ENCODE results near the gene PRKG1.

DNA sequence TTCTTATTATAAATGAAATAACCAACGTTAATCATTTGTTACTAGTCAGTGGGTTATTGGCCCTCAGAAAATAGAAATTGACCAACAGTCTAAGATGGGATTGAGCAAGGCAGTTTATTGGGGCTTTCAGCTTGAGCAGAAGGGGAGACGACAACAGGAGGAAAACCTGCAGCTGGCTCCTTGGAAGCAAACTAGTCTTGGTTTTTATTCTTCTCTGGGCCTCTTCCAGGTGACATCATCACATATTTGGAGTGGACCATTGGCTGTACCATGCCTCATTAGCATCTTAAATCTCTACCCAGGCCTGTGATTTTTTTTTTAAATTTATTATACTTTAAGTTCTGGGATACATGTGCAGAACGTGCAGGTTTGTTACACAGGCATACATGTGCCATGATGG lies 684.1 kb downstream of the PRKG1 start:
- TF ChIP-seq, protein P1, sequence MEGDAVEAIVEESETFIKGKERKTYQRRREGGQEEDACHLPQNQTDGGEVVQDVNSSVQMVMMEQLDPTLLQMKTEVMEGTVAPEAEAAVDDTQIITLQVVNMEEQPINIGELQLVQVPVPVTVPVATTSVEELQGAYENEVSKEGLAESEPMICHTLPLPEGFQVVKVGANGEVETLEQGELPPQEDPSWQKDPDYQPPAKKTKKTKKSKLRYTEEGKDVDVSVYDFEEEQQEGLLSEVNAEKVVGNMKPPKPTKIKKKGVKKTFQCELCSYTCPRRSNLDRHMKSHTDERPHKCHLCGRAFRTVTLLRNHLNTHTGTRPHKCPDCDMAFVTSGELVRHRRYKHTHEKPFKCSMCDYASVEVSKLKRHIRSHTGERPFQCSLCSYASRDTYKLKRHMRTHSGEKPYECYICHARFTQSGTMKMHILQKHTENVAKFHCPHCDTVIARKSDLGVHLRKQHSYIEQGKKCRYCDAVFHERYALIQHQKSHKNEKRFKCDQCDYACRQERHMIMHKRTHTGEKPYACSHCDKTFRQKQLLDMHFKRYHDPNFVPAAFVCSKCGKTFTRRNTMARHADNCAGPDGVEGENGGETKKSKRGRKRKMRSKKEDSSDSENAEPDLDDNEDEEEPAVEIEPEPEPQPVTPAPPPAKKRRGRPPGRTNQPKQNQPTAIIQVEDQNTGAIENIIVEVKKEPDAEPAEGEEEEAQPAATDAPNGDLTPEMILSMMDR (IDR thresholded peaks at IDR 0.05): no peak
- TF ChIP-seq POLR2A (IDR thresholded peaks at IDR 0.05): no peak
